NCI-H146 (cell line): ENCODE results near the gene TNFRSF18.
"Not testable (repeated sequence)": the region's sequence is repeated elsewhere in the genome, so short reads cannot be mapped to it uniquely, and the experiment has no call there.

Source experiments
- DNase-seq: peaks from one replicate; lab custom pipeline; 2025; lab: John Stamatoyannopoulos, UW

TNFRSF18 gene, protein sequence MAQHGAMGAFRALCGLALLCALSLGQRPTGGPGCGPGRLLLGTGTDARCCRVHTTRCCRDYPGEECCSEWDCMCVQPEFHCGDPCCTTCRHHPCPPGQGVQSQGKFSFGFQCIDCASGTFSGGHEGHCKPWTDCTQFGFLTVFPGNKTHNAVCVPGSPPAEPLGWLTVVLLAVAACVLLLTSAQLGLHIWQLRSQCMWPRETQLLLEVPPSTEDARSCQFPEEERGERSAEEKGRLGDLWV

DNA sequence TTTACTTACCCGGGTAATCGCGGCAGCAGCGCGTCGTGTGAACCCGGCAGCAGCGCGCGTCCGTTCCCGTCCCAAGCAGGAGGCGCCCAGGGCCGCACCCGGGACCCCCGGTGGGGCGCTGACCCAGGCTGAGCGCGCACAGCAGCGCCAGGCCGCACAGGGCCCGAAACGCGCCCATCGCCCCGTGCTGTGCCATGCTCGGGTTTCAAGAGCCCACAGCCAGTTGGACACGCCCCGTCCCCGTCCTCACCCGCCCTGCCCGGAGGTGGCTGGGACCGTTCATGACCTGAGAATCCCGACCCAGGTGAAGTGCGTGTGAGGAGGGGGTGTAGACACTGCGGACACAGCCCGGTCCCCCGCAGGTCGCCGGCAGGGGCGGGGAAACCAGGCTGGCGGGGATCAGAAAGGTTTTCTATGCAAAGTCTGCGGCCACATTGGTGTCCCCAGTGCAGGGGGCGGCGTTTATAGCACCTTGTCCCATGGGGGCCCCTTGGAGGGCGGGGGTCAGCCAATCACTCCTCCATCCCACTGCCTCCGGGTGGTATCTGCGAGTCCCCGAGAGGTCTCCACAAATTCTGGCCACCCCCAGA, at the start of gene TNFRSF18:
Gene TNFRSF18 (minus strand): TSS at position 217 of the 590 bp plus-strand sequence. CDS start 21 bp downstream, at position 196.
- DNase-seq = peak; percentile 51

DNA sequence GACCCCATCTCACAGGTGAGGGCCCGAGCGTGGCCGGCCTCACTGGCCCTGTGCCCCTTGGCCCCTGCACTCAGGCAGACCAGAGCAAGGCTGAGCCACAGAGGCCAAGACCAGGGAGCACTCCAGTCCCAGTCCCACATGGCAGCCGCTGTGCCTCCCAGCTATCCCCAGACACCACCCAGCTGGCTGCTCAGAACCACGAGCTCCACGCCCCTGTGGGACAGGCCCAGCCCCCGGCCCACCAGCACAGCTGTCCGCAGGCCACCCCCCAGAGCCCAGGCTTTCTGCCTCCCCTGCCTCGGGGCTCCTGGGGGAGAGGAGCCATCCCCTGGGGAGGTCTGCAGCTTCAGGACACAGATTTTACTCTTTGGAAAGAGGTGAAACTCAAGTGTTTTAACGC, 49.2 kb upstream of the TNFRSF18 start:
- no peak for DNase-seq

- DNase-seq = no peak
These were observed 48.7 kb upstream of the TNFRSF18 start for GRCh38 chr1:1255078-1255477.

DNA sequence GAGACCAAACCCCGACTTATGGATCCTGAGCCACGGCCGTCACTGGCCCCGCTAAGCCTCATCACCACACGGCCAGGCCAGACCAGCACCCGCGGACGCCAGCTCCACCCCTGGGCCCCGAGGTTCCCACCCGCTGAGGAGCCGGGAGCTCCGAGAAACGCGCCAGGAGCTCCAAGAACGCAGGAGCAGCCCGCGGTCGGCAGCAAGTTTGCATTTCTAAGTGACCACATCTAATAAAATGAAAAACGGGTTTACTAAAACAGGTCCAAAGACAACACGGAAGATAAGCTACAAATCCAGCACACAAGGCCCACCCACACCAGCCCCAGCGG, 48.2 kb upstream of the TNFRSF18 start:
- DNase-seq = no peak

- no peak for DNase-seq
These were observed 47.7 kb upstream of the TNFRSF18 start for GRCh38 chr1:1253972-1254666.

- DNase-seq = no peak
These were observed 46.9 kb upstream of the TNFRSF18 start for GRCh38 chr1:1253314-1253713.

DNA sequence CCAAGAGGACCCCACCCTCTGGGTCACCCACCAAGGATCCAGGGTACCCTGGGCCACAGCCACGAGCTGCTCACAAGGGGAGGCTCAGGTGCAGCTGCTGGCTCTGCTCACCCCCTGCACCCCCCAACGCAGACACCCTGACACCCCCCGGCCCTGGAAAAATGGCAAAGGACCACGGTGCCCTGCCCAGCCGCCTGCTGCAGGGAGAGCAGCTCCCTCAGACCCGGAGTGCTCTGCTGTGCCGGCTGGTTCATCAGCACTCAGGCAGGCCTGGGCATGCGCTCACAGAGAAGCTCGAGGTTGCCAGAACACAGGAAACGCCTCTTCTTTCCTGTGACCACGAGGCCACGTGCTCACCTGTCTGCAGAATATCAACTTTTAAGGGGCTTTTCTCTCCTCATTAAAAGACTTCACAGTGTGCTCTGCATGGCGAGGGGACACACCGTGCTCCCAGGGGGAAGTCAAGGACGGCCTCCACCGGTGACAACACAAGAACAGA, 44.4 kb upstream of the TNFRSF18 start:
- no peak for DNase-seq

DNA sequence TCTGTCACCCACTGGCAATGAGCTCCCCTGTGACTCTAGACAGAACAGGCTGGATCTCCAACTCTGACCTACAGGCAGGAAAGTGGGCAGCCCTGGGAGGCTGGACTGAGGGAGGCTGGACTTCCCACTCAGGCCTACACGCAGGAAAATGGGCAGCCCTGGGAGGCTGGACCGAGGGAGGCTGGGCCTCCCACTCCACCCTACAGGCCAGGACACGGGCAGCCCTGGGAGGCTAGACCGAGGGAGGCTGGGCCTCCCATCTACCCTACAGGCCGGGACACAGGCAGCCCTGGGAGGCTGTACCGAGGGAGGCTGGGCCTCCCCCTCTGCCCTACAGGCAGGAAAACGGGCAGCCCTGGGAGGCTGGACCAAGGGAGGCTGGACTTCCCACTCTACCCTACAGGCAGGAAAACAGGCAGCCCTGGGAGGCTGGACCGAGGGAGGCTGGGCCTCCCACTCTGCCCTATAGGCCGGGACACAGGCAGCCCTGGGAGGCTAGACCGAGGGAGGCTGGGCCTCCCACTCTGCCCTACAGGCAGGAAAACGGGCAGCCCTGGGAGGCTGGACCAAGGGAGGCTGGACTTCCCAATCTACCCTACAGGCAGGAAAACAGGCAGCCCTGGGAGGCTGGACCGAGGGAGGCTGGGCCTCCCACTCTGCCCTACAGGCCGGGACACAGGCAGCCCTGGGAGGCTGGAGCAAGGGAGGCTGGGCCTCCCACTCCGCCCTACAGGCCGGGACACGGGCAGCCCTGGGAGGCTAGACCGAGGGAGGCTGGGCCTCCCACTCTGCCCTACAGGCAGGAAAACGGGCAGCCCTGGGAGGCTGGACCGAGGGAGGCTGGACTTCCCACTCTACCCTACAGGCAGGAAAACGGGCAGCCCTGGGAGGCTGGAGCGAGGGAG, 41.9 kb upstream of the TNFRSF18 start:
- DNase-seq = not testable (repeated sequence)

GRCh38 chr1:1247341-1247913, 41.0 kb upstream of the TNFRSF18 start:
- no peak for DNase-seq

DNA sequence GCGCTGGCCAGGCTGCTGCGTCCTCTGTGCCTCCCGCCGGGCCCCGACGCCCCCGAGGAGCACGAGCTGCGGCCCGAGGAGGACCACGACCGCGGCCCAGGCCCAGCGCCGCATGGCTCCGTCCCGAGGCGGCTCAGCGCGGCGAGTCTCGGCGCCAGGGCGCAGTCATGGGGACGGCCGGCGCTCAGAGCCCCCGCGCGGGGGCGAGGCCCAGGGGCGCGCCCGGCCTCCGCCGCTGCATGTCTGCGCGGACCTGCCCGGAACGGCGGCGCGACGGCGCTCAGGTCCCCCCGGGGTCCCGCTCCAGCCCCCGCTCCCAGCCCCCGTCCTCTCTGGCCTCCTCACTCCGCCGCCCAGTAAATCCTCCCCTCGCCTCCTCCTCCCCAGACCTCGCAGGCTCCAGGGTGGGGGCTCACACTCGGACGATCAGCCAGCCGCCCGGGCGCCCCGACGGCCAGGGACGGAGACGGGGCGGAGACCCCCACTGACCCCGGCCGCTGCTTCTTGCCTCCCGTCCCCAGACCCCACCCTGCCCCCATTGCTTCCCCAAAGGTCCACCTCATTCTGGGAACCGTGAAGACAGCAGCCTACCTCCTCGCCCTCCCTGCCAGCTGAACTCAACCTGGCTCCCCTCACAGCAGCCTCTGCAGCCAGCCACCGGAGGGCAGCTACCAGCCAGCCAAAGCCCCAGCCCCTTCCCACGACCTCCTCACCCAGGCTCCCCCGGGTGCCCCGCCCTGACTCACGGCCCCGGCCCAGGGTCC, 40.4 kb upstream of the TNFRSF18 start, which contains the start of gene C1QTNF12:
Gene C1QTNF12 (minus strand): TSS at position 146 of the 764 bp plus-strand sequence. CDS start 32 bp downstream, at position 114.
- DNase-seq = no peak

DNA sequence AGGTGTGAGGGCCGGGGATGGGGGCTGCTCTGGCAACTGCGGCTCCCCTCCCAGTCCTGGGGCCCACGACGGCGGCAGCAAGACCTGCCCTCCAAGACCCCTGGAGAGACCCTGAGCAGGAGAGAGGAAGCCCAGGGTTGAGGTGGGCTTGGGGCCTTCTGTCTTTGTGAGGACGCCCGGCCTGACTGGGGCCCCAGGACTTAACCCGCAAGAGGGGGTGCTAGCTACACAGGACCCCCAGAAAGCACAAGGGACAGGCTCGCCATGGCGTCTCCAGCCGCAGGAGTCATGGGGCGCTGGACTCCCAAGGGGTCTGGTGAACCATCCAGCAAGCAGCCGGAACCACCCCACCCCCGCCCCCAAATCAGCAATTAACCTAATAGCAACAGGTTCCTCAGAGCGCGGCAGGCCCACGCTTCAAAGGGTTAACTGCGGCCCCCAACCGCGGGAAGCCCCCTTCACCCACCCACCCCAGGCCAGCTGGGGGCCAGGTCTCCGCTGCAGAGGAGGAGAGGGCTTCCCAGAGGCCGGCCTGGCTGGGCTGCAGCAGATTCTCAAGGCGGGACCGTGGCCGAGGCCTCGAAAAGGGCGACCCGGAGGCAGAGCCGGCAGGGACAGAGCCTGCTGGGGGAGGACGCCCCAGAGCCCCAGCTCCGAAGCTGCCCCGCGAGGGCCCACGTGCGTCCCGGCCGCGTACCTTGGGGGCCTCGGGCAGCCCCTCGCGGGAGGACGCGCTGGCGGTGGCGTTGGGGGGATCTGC, 39.6 kb upstream of the TNFRSF18 start:
- no peak for DNase-seq

GRCh38 chr1:1245178-1245816, 38.9 kb upstream of the TNFRSF18 start:
- no peak for DNase-seq

GRCh38 chr1:1244192-1244811, 37.9 kb upstream of the TNFRSF18 start:
- no peak for DNase-seq

DNA sequence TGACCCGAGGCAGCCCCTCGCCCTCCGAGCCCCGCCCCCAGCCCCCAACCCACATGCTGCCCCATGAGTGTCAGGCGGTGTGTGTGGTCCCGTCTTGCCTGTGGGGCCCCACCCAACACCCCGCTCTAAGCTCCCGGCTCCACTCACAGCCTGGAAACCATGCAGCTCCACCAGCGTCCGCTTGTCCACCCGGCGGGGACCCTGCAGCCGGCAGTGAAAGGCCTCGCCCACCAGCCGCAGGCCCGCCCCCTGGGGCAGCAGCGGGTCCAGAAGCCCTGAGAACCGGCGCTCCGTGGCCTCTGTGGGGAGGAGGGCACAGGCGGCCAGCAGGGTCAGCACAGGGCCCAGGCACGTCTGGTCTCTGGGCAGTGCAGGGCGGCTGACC, 37.4 kb upstream of the TNFRSF18 start:
- no peak for DNase-seq

- no peak for DNase-seq
These were observed 36.9 kb upstream of the TNFRSF18 start for GRCh38 chr1:1243266-1243660.

DNA sequence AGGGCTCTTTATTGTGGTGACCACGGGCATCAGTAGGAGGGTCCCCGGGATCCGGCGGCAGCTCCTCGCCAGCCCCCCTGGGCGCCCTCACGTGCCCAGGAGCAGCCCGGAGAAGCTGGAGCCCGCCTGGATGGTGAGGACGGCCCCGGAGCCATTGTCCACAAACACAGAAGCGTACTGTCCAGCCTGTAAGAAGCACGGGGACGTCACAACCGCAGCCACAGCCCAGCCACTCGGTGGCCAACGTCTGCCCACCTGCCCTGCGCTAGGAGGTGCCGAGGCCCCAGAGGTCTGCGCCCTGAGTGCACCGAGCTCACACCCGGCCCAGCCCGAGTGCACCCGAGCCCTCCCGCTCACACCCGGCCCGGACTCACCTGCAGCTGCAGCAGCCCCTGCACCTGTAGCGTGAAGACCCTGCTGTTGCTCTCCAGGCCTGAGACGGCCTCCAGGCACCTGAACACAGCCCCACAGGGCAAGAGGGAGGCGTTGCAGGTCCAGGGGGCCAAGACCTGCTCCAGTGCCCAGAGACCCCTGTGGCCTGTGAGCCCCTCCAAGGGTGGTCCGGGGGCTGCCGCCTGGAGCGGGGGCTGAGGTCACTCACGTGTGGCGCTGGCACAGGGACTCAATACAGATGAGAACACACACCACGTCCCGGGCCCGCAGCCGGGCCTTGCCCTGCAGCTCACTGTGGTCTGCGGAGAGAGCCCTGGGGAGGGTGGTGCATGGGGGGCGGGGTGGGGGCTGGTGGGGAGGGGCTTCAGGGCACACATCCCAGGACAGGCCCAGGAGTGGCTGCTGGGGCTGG, 36.3 kb upstream of the TNFRSF18 start:
- DNase-seq = no peak

DNA sequence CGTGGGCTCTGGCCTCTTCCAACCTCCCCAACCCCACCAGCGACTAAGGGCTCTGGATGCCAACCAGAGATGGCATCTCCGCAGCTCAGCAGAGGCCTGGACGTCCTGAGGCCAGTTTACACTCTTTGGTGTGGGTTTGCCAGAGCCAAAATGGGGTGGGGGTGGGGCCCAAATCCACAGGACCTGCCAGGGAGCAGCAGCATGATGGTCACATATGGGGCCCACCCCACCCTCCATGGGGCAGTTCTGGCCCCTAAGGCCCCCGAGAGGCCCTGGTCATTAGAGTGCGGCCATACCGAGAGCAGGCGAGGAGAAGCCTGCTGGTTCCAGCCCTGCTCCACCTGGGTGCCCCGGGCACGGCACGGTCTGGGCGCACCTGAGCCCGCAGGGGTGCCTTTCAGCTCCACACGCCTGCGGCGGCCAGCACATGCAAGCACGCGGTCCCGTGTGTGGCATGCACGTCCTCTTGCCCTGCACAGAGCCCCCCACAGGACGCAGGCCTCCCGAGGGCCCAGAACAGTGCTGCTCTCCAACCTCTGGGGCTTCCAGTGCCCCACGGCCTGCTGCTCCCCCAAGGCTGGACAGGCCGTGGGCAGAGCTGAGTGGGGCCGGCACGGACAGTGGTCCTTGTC, 35.3 kb upstream of the TNFRSF18 start:
- no peak for DNase-seq
